ENCODE results near the gene CARMIL3.
"Not testable (repeated sequence)": the region's sequence is repeated elsewhere in the genome, so short reads cannot be mapped to it uniquely, and the experiment has no call there.

Gene CARMIL3

GRCh38 chr14:24036963-24037657, 14.7 kb upstream of the CARMIL3 start:
- DNase-seq; in situ Hi-C loops (cut with HindIII; ENCODE audit: low pct_ligation_motif_present, low pct_unique_long_range_greater_than_20kb, low sequenced_read_pairs): not testable (repeated sequence)

GRCh38 chr14:24037658-24038037, 14.2 kb upstream of the CARMIL3 start:
- DNase-seq = no peak
- in situ Hi-C loops (cut with HindIII; ENCODE audit: low pct_ligation_motif_present, low pct_unique_long_range_greater_than_20kb, low sequenced_read_pairs) = no loop called here

DNA sequence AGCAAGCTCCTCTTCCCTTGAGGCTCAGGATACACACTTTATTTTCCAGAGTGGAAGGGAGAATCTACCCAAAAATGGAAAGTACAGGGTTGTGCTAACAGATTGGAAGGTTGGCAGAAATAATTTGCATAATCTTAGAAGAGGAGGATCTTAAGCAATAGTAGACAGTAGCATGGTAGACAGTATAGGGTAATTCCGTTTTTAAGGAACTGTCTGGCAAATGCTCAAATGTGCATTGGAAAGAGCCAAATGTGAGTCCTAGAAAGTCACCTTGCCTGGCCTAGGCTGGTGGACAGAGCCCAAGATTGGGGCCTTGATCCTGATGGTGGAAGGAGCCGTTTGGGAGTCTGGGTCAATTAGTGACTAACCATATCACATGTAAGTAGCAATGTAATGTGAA, 13.1 kb upstream of the CARMIL3 start:
- in situ Hi-C loops (cut with HindIII; ENCODE audit: low pct_ligation_motif_present, low pct_unique_long_range_greater_than_20kb, low sequenced_read_pairs) = no loop called here
- DNase-seq = no peak

GRCh38 chr14:24040692-24041091, 11.1 kb upstream of the CARMIL3 start:
- in situ Hi-C loops (cut with HindIII; ENCODE audit: low pct_ligation_motif_present, low pct_unique_long_range_greater_than_20kb, low sequenced_read_pairs) = no loop called here
- no peak for DNase-seq

- no peak for DNase-seq
- in situ Hi-C loops (cut with HindIII; ENCODE audit: low pct_ligation_motif_present, low pct_unique_long_range_greater_than_20kb, low sequenced_read_pairs) = no loop called here
These were observed 9.1 kb upstream of the CARMIL3 start for GRCh38 chr14:24042746-24043145.

DNA sequence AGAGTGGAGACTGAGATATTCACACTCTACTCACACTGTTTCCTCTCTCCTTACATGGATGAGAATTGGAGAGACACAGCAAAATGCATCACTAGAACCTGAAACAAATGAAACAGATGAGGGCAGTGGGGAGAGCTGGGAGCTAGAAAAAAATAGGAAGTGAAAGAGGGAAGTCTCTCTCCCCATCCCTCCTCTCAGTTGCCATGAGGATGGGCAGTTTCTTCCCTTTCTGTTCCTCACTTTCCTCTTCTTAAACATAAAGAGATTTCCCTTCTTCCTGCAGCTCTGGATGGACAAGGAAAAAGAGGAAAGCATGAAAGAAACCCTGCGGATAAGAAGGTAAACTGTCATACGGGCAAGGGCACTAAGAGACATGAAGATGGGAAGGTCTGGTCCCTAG, 2.8 kb upstream of the CARMIL3 start:
- DNase-seq; in situ Hi-C loops (cut with HindIII; ENCODE audit: low pct_ligation_motif_present, low pct_unique_long_range_greater_than_20kb, low sequenced_read_pairs): not testable (repeated sequence)

GRCh38 chr14:24050753-24051152, 1.1 kb upstream of the CARMIL3 start:
- DNase-seq; in situ Hi-C loops (cut with HindIII; ENCODE audit: low pct_ligation_motif_present, low pct_unique_long_range_greater_than_20kb, low sequenced_read_pairs): not testable (repeated sequence)

- in situ Hi-C loops (cut with HindIII; ENCODE audit: low pct_ligation_motif_present, low pct_unique_long_range_greater_than_20kb, low sequenced_read_pairs) = no loop called here
- DNase-seq = no peak
These were observed 527 bp upstream of the CARMIL3 start for GRCh38 chr14:24051176-24051788.

GRCh38 chr14:24052656-24053547, 1.1 kb downstream of the CARMIL3 start:
- in situ Hi-C loops (cut with HindIII; ENCODE audit: low pct_ligation_motif_present, low pct_unique_long_range_greater_than_20kb, low sequenced_read_pairs) = no loop called here
- DNase-seq = no peak

DNA sequence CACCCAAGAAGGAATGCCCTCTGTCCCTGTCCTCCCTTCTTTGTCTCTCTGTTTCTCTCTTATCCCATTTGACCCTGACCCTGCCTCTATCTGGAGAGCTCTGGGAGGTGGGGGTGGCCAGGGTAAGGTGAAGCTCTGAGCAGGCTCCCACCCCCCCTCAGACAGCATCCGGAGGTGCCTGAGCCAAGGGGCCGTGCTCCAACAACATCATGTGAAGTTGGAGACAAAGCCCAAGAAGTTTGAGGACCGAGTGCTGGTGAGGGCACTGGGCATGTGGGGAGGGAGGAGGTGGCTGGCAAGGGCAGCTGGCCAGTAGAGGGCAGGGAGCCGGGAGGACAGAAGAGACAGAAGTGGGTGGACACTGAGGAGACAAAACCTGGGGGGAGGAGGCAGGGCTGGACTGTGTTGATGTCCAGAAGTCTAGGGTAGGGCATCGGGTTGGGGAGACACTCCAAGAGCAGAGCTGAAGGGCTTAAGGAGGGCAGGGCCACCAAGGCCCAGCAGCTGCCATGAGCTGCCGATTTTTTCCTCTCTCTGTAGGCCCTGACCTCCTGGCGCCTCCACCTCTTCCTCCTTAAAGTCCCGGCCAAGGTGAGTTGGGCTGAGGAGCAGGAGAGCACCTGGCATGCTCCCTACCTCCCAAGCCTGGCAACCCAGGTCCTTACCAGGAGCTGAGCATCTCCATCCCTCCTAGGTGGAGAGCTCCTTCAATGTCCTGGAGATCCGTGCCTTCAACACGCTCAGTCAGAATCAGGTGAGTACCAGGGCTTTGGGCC, 1.9 kb downstream of the CARMIL3 start:
- in situ Hi-C loops (cut with HindIII; ENCODE audit: low pct_ligation_motif_present, low pct_unique_long_range_greater_than_20kb, low sequenced_read_pairs) = no loop called here
- no peak for DNase-seq

GRCh38 chr14:24054324-24054641, 2.5 kb downstream of the CARMIL3 start:
- no peak for DNase-seq
- in situ Hi-C loops (cut with HindIII; ENCODE audit: low pct_ligation_motif_present, low pct_unique_long_range_greater_than_20kb, low sequenced_read_pairs) = no loop called here

DNA sequence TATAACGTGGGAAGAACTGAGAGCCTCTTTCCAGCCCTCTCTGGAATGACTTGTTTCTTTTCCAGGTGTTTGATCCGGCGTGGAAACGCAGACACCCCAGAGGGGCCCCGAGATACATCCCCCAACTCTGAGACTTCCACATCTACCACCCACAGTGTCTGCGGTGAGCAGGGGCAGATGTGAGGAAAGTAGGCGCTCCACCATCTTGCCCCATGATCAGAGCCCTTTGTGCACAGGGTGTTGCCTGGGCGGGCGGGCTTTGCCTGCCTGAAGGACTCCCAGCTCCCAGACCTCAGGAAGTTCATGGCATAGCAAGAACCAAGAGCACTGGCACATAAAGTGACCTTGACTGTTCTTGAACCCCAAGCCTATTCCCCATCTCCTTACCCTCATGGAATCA, 2.8 kb downstream of the CARMIL3 start:
- no peak for DNase-seq
- in situ Hi-C loops (cut with HindIII; ENCODE audit: low pct_ligation_motif_present, low pct_unique_long_range_greater_than_20kb, low sequenced_read_pairs) = no loop called here

DNA sequence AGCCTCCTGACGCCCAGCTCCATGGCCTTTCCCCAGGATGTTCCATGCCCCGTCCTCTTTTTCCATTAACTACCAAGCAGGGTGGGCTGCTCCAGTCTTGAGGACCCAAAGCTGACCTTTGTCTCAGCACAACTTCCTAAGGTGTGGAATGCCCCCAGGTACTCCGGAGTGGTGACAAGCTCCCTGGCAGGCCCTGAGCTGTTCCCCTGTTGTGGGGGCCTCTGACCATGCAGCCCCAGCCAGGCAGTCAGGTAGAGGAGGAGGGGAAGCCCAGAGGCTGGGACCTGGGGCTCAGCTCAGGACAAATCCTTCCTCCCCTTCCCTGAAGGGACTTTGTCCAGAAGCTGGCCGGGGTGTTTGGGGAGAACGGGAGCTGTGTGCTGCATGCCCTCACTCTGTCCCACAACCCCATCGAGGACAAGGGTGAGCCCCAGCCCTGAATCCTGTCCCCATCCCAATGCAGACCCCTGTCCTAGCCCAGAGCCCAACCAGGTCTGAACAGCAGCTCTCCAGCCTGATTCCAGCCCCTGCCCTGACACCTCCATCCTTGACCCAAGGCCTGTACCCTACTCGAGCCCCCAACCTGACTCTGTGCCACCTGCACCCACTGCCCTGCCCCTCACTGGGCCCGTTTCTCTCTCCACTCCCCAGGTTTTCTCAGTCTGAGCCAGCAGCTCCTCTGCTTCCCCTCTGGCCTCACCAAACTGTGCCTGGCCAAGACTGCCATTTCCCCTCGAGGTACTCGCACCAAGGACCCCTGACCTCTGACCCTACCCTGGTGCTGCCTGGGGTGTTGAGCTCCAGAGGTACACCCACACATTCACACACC, 4.4 kb downstream of the CARMIL3 start:
- in situ Hi-C loops (cut with HindIII; ENCODE audit: low pct_ligation_motif_present, low pct_unique_long_range_greater_than_20kb, low sequenced_read_pairs) = no loop called here
- DNase-seq = no peak

GRCh38 chr14:24056800-24057184, 5.0 kb downstream of the CARMIL3 start:
- no peak for DNase-seq
- in situ Hi-C loops (cut with HindIII; ENCODE audit: low pct_ligation_motif_present, low pct_unique_long_range_greater_than_20kb, low sequenced_read_pairs) = no loop called here

GRCh38 chr14:24057271-24057670, 5.5 kb downstream of the CARMIL3 start:
- no peak for DNase-seq
- in situ Hi-C loops (cut with HindIII; ENCODE audit: low pct_ligation_motif_present, low pct_unique_long_range_greater_than_20kb, low sequenced_read_pairs) = no loop called here

DNA sequence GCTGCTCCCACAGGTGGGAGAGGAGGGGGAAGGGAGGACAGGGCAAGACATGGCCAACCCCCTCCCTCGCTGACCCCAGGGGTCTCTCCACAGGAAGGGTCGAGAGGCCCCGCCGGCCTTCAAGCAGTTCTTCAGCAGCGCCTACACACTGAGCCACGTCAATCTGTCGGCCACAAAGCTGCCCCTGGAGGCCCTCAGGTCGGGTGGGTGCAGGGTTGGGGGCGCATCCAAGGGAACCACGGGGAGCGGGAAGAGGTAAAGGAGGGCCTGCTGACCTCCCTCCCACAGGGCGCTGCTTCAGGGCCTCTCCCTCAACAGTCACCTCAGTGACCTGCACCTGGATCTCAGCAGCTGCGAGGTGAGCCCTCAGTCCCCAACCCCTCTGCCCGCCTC, 6.1 kb downstream of the CARMIL3 start:
- DNase-seq = no peak
- in situ Hi-C loops (cut with HindIII; ENCODE audit: low pct_ligation_motif_present, low pct_unique_long_range_greater_than_20kb, low sequenced_read_pairs) = no loop called here

DNA sequence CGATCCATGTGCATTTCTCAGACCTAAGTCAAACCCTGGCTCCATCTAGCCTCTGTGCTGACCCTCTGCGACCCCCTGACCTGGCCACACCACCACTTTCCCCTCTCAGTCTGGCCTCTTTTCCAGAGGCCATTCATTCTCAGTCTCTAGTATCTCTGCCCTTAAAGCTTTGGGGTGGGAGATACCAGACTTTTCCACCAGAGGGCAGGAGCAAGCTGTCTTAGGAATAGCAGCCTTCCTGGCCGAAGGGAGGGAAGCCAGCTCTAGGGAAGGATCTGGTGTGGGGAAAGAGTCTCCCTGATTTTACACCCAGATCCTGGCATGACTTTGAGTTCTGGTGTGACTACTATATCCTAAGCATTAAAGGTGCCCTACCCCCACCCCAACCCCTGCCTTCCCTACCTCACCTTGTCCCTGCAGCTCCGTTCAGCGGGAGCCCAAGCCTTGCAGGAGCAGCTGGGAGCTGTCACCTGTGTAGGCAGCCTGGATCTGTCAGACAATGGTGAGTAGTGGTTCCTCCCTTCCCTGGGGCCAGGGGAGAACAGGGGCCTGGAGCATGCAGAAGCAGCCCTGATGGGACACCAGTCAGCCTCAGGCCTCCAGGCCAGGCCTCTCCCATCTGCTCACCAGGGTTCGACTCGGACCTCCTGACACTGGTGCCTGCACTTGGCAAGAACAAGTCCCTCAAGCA, 6.6 kb downstream of the CARMIL3 start:
- in situ Hi-C loops (cut with HindIII; ENCODE audit: low pct_ligation_motif_present, low pct_unique_long_range_greater_than_20kb, low sequenced_read_pairs) = no loop called here
- peak; percentile 62 for DNase-seq

Data from ACHN (cell line).